ENCODE measurements around the gene U2AF1L4. TPM values are rescaled to one million over a fixed set of nuclear protein-coding genes. Genes with fewer than 3 reads are reported as not detected.

Gene U2AF1L4
- total and polyA plus RNA-seq, 7 donors: 12.7 to 53.5 (median 18.2) TPM

DNA sequence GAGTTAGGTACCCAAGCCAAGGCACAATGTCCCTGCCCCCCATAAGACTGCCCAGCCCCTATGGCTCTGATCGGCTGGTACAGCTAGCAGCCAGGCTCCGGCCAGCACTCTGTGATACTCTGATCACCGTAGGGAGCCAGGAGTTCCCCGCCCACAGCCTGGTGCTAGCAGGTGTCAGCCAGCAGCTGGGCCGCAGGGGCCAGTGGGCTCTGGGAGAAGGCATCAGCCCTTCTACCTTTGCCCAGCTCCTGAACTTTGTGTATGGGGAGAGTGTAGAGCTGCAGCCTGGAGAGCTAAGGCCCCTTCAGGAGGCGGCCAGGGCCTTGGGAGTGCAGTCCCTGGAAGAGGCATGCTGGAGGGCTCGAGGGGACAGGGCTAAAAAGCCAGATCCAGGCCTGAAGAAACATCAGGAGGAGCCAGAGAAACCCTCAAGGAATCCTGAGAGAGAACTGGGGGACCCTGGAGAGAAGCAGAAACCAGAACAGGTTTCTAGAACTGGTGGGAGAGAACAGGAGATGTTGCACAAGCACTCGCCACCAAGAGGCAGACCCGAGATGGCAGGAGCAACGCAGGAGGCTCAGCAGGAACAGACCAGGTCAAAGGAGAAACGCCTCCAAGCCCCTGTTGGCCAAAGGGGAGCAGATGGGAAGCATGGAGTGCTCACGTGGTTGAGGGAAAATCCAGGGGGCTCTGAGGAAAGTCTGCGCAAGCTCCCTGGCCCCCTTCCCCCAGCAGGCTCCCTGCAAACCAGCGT lies 30.4 kb downstream of the U2AF1L4 start:
- intact Hi-C loops (cut with DNase I): loop anchor here (5.0 kb wide), 1 partner anchor 87 kb away; the partner anchor contains the start of gene RBM42
- peaks cover 0 to 30% (median 26%) of the 10 kb centered on the region in 4 donors for H3K4me1 ChIP-seq
- TF ChIP-seq POLR2A (IDR thresholded peaks at IDR 0.05) (no peak), EP300 (IDR thresholded peaks at IDR 0.05) (no peak), POLR2AphosphoS5 (IDR thresholded peaks at IDR 0.05) (no peak)
- TF ChIP-seq, protein P1, sequence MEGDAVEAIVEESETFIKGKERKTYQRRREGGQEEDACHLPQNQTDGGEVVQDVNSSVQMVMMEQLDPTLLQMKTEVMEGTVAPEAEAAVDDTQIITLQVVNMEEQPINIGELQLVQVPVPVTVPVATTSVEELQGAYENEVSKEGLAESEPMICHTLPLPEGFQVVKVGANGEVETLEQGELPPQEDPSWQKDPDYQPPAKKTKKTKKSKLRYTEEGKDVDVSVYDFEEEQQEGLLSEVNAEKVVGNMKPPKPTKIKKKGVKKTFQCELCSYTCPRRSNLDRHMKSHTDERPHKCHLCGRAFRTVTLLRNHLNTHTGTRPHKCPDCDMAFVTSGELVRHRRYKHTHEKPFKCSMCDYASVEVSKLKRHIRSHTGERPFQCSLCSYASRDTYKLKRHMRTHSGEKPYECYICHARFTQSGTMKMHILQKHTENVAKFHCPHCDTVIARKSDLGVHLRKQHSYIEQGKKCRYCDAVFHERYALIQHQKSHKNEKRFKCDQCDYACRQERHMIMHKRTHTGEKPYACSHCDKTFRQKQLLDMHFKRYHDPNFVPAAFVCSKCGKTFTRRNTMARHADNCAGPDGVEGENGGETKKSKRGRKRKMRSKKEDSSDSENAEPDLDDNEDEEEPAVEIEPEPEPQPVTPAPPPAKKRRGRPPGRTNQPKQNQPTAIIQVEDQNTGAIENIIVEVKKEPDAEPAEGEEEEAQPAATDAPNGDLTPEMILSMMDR (IDR thresholded peaks at IDR 0.05): no peak
- no peaks in the 10 kb centered on the region for H3K27me3 ChIP-seq
- DNase-seq: no peak
- H3K36me3 ChIP-seq: peaks cover 0 to 4% (median 0%) of the 10 kb centered on the region in 4 donors
- 76 to 78% methylated on average over 14 of the region's 14 CpGs for WGBS, 2 donors
- H3K27ac ChIP-seq: no peak overlapping the region
- no peaks in the 10 kb centered on the region for H3K9me3 ChIP-seq
- H3K4me3 ChIP-seq: no peak overlapping the region

DNA sequence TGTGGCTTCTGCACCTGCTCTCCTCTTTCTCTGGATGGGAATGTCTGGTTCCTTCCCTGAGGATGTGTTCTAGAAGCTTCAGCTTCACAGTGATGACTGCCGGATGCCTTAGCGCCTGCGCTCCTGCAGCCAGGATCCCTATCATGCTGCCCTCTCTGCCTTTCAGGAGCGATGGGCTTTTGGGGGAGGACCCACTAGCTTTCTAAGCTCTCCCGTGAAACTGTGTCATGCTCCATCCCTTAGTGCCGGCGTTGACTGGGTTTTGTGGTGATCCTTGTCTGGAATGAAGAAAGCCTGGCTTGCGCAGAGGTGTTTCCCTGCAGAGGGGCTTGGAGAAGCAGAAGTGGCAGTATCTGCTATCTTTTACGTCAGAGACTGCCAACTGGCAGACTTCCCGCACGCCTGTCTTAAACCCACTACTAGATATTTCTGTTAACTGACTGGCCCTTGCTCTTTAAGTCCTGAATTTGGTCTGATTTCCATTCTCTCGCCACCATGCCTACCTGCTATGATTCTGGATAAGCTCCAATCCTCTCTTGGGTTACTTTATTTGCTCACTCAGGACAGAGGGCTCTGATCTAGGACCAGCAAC lies 31.2 kb downstream of the U2AF1L4 start:
- Histone ChIP-seq H3K36me3 (no peaks in the 10 kb centered on the region), H3K4me1 (peaks cover 0 to 22% (median 18%) of the 10 kb centered on the region in 4 donors), H3K27ac (no peak overlapping the region), H3K4me3 (no peak overlapping the region), H3K9me3 (no peaks in the 10 kb centered on the region), H3K27me3 (no peaks in the 10 kb centered on the region)
- no peak for DNase-seq
- WGBS, 2 donors: 79 to 85% methylated on average over 12 of the region's 12 CpGs
- intact Hi-C loops (cut with DNase I): no loop called here
- TF ChIP-seq EP300 (IDR thresholded peaks at IDR 0.05) (no peak), POLR2AphosphoS5 (IDR thresholded peaks at IDR 0.05) (no peak), POLR2A (IDR thresholded peaks at IDR 0.05) (no peak)
- TF ChIP-seq, protein P1 (IDR thresholded peaks at IDR 0.05): no peak

DNA sequence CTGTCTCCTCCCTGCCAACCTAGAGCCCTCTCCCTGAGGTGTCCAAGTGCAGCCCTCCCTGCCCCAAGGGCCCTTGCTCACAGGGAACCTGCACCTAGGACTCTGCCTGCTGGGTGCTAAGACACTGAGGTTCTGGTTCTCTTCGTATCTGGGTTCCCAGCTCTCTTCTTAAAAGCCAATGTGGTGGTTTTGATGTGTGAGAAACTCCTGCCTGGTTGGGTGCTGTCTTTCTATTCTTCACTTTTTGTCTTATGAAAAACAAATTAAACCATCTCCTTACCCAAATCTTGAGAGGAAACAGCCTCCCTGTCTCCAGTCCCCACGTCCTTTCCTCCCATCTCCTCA lies 31.7 kb downstream of the U2AF1L4 start:
- no peak for TF ChIP-seq POLR2AphosphoS5 (IDR thresholded peaks at IDR 0.05)
- no peak for TF ChIP-seq POLR2A (IDR thresholded peaks at IDR 0.05)
- TF ChIP-seq, protein P1 (IDR thresholded peaks at IDR 0.05): no peak
- no peak for TF ChIP-seq EP300 (IDR thresholded peaks at IDR 0.05)
- no peak overlapping the region for H3K27ac ChIP-seq
- H3K36me3 ChIP-seq: no peaks in the 10 kb centered on the region
- H3K4me3 ChIP-seq: no peak overlapping the region
- WGBS, 2 donors: 69 to 86% methylated on average over 2 of the region's 2 CpGs
- peaks cover 0 to 17% (median 13%) of the 10 kb centered on the region in 4 donors for H3K4me1 ChIP-seq
- intact Hi-C loops (cut with DNase I): no loop called here
- no peaks in the 10 kb centered on the region for H3K9me3 ChIP-seq
- DNase-seq: no peak
- H3K27me3 ChIP-seq: no peaks in the 10 kb centered on the region

DNA sequence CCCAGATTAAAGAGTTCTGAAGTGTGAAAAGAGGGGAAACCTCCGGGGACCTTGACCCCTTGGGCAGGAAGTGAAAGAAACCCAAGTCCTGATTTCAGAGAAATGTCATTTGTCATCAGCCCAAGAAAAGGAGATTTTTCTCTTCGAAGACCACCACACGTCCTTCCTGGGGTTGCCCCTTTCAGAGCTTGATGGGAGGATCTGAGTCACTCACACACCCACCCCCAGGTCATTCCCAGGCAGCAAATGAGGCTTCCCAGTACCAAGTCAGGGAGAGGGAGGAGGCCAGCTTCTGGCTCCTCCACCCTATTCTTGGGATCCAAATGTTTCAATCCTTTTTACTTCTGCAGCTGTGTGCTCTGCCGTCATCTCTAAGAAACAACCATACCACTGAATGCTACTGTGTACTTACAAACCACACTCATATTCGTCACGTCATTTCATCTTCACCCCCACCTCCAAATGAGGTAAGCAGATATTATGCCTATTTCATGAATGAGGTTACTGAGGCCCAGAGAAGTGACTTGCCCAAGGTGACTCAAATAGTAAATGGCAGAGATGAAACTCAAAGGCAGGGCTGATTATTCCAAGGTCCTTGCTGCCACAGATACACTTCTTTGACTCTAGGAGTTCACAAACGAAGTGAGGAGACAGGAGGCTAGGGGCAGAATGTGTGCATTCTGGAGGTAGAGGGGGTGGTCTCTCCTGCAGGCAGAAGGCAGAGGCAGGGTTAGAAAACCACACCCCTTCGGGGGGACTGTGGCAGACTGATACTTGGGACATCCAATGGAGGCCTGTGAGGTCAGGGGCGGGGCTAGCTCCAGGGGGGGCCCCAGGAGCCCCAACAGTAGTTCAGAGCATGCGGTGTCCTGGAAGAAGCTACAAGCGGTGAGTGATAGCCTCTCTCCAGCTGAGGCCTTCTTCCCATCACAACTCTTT lies 32.4 kb downstream of the U2AF1L4 start:
- DNase-seq: no peak
- Histone ChIP-seq H3K27ac (no peak overlapping the region), H3K4me3 (no peak overlapping the region), H3K9me3 (no peaks in the 10 kb centered on the region), H3K36me3 (no peaks in the 10 kb centered on the region), H3K27me3 (no peaks in the 10 kb centered on the region), H3K4me1 (peaks cover 0 to 15% (median 13%) of the 10 kb centered on the region in 4 donors)
- TF ChIP-seq EP300 (IDR thresholded peaks at IDR 0.05) (no peak), POLR2A (IDR thresholded peaks at IDR 0.05) (no peak), POLR2AphosphoS5 (IDR thresholded peaks at IDR 0.05) (no peak)
- TF ChIP-seq, protein P1 (IDR thresholded peaks at IDR 0.05): no peak
- intact Hi-C loops (cut with DNase I): no loop called here
- WGBS, 2 donors: 73 to 81% methylated on average over 11 of the region's 11 CpGs

Data from sigmoid colon (tissue), 7 donors.